ENCODE data around the gene EMX2. TPM values are rescaled to one million over a fixed set of nuclear protein-coding genes. Genes with fewer than 3 reads are reported as not detected.
A peak's percentile ranks its signal among the peaks of the same experiment; 100 is the strongest.
"Not testable (repeated sequence)": the region's sequence is repeated elsewhere in the genome, so short reads cannot be mapped to it uniquely, and the experiment has no call there.

Gene EMX2
- under 1 TPM; 0.26 to 0.56 TPM for total RNA-seq
- long read RNA-seq, result 0 reads

- DNase-seq (no peak), ATAC-seq (no peak)
- intact Hi-C loops (cut with DNase I), result no loop called here
These were observed at the start of gene EMX2 for GRCh38 chr10:117542706-117543224. Gene EMX2, plus strand, starts transcription at chr10:117542746. Its CDS starts 522 bp downstream, at chr10:117543268.

- no peak for DNase-seq
- no peak for ATAC-seq
- intact Hi-C loops (cut with DNase I), result loop anchor here (1.0 to 10.0 kb wide), 4 partner anchors 745 to 1049 kb away; no protein-coding TSS in a partner anchor
These were observed 46.5 kb upstream of the EMX2 start for GRCh38 chr10:117496031-117496430.

- ATAC-seq (peak; percentile 89 to 95), DNase-seq (peak; percentile 77)
- intact Hi-C loops (cut with DNase I), result loop anchor here (1.0 to 10.0 kb wide), 4 partner anchors 745 to 1048 kb away; no protein-coding TSS in a partner anchor
These were observed 45.9 kb upstream of the EMX2 start for GRCh38 chr10:117496616-117497028.

GRCh38 chr10:117497736-117498135, 44.8 kb upstream of the EMX2 start:
- ATAC-seq, result no peak
- intact Hi-C loops (cut with DNase I), result loop anchor here (5.0 to 10.0 kb wide), 3 partner anchors 745 to 1047 kb away; no protein-coding TSS in a partner anchor
- no peak for DNase-seq

GRCh38 chr10:117499248-117500105, 43.1 kb upstream of the EMX2 start:
- DNase-seq (no peak), ATAC-seq (no peak)
- intact Hi-C loops (cut with DNase I), result loop anchor here (5.0 to 10.0 kb wide), 3 partner anchors 743 to 1045 kb away; no protein-coding TSS in a partner anchor

GRCh38 chr10:117500456-117500855, 42.1 kb upstream of the EMX2 start:
- intact Hi-C loops (cut with DNase I), result no loop called here
- ATAC-seq, result no peak
- DNase-seq, result no peak

- DNase-seq (no peak), ATAC-seq (no peak)
- intact Hi-C loops (cut with DNase I), result no loop called here
These were observed 41.0 kb upstream of the EMX2 start for GRCh38 chr10:117501460-117502035.

GRCh38 chr10:117502421-117503243, 39.9 kb upstream of the EMX2 start:
- DNase-seq (no peak), ATAC-seq (no peak)
- intact Hi-C loops (cut with DNase I), result no loop called here

GRCh38 chr10:117503244-117504205, 39.0 kb upstream of the EMX2 start:
- ATAC-seq (peak; percentile 54 to 55), DNase-seq (no peak)
- intact Hi-C loops (cut with DNase I), result no loop called here

GRCh38 chr10:117504562-117504961, 38.0 kb upstream of the EMX2 start:
- intact Hi-C loops (cut with DNase I), result no loop called here
- DNase-seq (no peak), ATAC-seq (no peak)

- intact Hi-C loops (cut with DNase I); DNase-seq; ATAC-seq: not testable (repeated sequence)
These were observed 35.5 kb upstream of the EMX2 start for GRCh38 chr10:117507081-117507480.

- DNase-seq, result no peak
- intact Hi-C loops (cut with DNase I), result no loop called here
These were observed 33.0 kb upstream of the EMX2 start for GRCh38 chr10:117509573-117509972.

GRCh38 chr10:117511601-117512390, 30.8 kb upstream of the EMX2 start:
- DNase-seq (no peak), ATAC-seq (no peak)
- intact Hi-C loops (cut with DNase I), result no loop called here

More at GRCh38 chr10:117509573-117509972, 33.0 kb upstream of the EMX2 start:
- no peak for ATAC-seq

GRCh38 chr10:117514971-117515370, 27.6 kb upstream of the EMX2 start:
- ATAC-seq, result no peak
- intact Hi-C loops (cut with DNase I), result no loop called here
- no peak for DNase-seq

GRCh38 chr10:117516681-117517080, 25.9 kb upstream of the EMX2 start:
- ATAC-seq, result no peak
- intact Hi-C loops (cut with DNase I), result no loop called here
- no peak for DNase-seq

GRCh38 chr10:117518246-117518645, 24.3 kb upstream of the EMX2 start:
- ATAC-seq (no peak), DNase-seq (no peak)
- intact Hi-C loops (cut with DNase I), result no loop called here

GRCh38 chr10:117519286-117519685, 23.3 kb upstream of the EMX2 start:
- ATAC-seq, result no peak
- intact Hi-C loops (cut with DNase I), result no loop called here

More at GRCh38 chr10:117519286-117519685, 23.3 kb upstream of the EMX2 start:
- no peak for DNase-seq

Data from left cardiac atrium (tissue), 4 donors.